Neural progenitor cell (in vitro differentiated cells): Measurements from ENCODE around the gene RPLP1.

Experiments used
- EZH2phosphoT487 ChIP-seq: fragments of 200-600 bp; sonication (generic); IDR thresholded peaks from 2 replicates; pipeline ENCODE4 v1.6.1; 2017; ENCODE audit warnings: antibody characterized with exemption
- TF ChIP-seq, protein P1 (sequence below): fragments of 200-600 bp; sonication (generic); IDR thresholded peaks from 2 replicates; pipeline ENCODE4 v1.5.1; 2017; ENCODE audit warnings: antibody characterized with exemption, mild to moderate bottlenecking

DNA sequence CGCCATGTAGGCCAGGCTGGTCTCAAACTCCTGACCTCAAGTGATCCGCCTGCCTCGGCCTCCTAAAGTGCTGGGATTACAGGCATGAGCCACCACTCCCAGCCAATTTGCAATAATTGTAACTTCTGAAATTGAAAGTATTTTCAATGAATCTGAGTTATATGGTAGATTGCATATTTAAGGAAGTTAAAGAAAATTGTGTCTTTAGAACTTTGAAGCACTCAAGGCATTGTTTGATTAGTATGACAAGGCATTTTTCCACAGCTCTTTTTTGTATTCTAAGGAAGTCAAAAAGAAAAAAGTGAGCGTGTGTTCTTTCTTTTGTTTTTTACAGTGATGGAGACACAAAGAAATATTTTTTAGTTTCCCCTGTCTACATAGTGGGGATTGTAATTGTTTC is 15.7 kb upstream of the RPLP1 start:
- TF ChIP-seq EZH2phosphoT487 = no peak
- TF ChIP-seq, protein P1, sequence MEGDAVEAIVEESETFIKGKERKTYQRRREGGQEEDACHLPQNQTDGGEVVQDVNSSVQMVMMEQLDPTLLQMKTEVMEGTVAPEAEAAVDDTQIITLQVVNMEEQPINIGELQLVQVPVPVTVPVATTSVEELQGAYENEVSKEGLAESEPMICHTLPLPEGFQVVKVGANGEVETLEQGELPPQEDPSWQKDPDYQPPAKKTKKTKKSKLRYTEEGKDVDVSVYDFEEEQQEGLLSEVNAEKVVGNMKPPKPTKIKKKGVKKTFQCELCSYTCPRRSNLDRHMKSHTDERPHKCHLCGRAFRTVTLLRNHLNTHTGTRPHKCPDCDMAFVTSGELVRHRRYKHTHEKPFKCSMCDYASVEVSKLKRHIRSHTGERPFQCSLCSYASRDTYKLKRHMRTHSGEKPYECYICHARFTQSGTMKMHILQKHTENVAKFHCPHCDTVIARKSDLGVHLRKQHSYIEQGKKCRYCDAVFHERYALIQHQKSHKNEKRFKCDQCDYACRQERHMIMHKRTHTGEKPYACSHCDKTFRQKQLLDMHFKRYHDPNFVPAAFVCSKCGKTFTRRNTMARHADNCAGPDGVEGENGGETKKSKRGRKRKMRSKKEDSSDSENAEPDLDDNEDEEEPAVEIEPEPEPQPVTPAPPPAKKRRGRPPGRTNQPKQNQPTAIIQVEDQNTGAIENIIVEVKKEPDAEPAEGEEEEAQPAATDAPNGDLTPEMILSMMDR = no peak
